Fibroblast of the aortic adventitia (primary cell): ENCODE data around the gene ELAVL4. TPM values are rescaled to one million over a fixed set of nuclear protein-coding genes. Genes with fewer than 3 reads are reported as not detected.

ENCODE experiments used
- DNase-seq: peaks from one replicate; pipeline ENCODE4 v3.0.0-alpha.2; 2010; ENCODE audit warnings: low read depth
- H3K4me3 ChIP-seq: 2 replicates; pipeline ENCODE4 v1.5.1; 2011; ENCODE audit warnings: low read depth, mild to moderate bottlenecking, control low read depth, low read length, moderate library complexity
- total RNA-seq: library from RNA; depleted of rRNA; stranded (reverse); fragments of >200 nt; gene quantifications from 2 replicates; pipeline ENCODE4 v1.2.3, GENCODE V29; 2012; ENCODE audit warnings: low replicate concordance
- TF ChIP-seq, protein P1 (sequence below): IDR thresholded peaks from 2 replicates; pipeline ENCODE4 v1.5.1; 2011; ENCODE audit warnings: mild to moderate bottlenecking, low read length, control low read depth, inconsistent platforms; ENCODE audit not compliant: insufficient read depth

Gene ELAVL4
- total RNA-seq, 1 donor: not detected

DNA sequence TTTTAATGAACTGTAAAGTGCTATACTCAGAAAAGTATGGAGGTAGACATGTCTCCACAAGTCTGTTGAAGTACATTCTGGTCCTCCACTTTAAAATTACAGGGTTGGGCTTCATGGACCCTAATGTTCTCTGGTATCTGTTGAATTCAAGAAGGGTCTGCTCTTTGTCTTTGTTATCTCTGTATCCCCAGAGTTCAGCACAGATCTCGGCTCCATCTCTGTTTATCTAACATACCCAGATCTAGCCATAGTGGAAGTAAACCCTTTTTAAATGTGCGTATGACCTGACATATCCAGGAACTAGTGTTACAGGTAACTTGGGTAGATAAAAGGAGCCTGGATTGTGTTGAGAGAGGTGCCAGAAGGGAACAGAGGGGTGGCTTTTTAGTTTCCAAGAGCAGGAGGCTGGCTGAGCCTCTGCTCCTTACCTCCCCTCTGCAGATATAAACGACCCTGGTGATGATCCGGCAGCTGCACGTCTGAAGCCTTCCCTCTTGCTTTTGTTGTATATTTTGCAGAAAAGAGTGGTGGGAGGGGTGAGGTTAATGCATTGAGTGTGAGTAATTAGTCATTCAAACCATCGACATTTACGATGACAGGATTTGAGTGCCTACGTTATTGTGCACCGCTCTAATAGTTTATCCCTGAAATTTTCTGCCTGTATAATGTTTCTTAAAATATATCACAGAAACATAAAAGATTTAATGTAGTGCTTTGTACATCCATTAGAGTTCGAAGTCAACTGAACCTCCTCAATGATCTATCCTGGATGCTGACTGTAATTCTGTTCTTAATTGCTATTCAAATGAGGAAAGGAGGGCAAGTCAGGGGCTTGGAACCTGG, 30.8 kb downstream of the ELAVL4 start:
- no peak overlapping the region for H3K4me3 ChIP-seq
- TF ChIP-seq, protein P1, sequence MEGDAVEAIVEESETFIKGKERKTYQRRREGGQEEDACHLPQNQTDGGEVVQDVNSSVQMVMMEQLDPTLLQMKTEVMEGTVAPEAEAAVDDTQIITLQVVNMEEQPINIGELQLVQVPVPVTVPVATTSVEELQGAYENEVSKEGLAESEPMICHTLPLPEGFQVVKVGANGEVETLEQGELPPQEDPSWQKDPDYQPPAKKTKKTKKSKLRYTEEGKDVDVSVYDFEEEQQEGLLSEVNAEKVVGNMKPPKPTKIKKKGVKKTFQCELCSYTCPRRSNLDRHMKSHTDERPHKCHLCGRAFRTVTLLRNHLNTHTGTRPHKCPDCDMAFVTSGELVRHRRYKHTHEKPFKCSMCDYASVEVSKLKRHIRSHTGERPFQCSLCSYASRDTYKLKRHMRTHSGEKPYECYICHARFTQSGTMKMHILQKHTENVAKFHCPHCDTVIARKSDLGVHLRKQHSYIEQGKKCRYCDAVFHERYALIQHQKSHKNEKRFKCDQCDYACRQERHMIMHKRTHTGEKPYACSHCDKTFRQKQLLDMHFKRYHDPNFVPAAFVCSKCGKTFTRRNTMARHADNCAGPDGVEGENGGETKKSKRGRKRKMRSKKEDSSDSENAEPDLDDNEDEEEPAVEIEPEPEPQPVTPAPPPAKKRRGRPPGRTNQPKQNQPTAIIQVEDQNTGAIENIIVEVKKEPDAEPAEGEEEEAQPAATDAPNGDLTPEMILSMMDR: no peak
- no peak for DNase-seq

DNA sequence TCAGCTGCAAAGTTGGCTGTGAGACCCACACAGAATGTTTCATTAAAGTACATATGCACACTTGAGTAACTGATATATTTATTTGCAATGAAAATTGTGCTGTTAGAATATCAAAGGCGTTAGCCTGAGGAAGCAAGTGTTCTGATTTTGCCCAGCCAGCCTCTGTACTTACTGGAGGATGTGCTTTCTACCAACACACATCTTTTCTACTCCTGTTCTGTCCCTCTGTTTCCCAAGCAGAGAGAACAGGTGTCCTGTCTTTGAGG, 31.4 kb downstream of the ELAVL4 start:
- DNase-seq: no peak
- TF ChIP-seq, protein P1: no peak
- no peak overlapping the region for H3K4me3 ChIP-seq

DNA sequence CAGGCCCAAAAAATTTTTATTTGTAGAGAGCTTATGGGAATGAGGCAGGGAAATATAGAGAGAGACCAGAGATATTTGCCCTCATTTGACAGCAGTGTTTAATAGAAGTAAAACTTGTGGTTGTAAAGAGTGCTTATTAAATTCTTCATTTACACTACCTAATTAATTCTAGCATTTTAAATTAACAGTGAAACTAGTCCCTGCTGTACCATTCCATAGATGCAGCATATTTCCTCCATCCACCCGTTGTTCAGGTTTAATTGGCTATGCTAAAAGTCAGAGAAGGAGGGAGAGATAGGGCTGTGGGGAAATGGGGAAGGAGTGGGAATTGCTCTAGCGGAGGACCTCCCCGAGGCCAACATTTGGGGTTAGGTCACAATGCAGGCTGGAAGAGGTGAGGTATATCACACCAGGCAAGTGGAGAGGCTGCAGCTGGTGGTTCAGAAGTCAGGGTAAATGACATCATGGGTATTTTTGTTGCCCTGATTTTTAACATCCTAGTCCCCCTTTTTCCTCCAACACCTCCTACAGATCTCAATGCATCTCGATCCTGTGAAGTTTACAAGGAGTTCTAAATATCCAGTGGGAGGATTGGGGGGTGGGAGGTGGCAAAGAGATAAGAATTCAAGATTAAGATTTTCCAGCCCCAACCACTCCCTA, 38.6 kb downstream of the ELAVL4 start:
- TF ChIP-seq, protein P1: no peak
- H3K4me3 ChIP-seq: no peak overlapping the region
- no peak for DNase-seq

DNA sequence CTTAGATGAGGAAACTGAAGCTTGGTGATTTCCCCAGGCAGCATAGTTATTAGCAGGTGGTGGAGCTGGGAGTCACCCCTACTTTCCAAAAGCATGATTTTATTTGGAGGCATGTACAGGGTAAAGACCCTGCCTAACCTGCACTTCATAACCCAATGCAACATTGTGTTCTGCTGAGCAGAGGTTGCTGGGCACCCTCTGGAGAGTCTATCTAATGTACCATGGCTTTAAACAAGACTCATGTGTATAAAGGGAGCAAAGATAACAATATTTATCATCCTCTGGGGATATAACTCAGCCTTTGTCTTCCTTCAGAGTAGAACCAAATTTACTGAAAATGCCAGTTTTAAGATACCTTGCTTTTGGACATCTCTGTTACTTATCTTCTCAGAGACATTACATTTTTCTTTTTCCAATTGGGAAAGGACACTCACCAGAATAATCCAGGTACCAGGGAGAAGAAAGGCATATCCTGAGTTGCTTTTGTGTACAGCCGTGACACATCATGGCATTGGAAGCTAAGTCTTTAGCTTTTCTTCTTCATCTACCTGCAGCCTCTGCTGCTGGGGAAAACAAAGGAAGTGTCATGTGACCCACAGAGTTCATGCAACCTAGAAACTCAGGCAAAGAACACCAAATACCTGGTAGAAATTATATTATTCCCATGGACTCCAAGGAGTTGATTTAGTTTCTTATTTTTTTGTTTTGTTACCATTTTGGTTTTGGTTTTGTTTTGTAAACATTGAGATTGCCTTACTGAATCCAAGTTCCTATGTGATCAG, 39.6 kb downstream of the ELAVL4 start:
- no peak overlapping the region for H3K4me3 ChIP-seq
- TF ChIP-seq, protein P1: no peak
- DNase-seq: no peak

DNA sequence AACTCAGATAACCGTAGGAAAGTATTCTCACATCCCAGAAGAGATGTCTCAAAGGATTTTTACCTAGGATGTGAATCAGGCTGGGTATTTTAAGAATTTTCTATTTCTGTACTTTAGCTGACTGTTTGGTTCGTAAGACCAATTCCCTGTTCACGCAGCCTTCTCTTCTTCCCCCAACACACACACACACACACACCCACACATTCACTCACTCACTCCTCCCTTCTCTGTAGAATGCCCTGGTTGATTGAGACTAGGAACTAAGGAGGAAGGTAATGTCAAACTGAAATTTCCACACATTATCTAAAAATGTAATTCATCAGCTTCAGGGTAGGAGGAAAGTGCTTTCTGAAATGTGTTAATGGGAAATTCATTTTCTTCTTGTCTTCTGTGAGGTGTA, 43.5 kb downstream of the ELAVL4 start:
- no peak overlapping the region for H3K4me3 ChIP-seq
- TF ChIP-seq, protein P1: no peak
- DNase-seq: no peak

DNA sequence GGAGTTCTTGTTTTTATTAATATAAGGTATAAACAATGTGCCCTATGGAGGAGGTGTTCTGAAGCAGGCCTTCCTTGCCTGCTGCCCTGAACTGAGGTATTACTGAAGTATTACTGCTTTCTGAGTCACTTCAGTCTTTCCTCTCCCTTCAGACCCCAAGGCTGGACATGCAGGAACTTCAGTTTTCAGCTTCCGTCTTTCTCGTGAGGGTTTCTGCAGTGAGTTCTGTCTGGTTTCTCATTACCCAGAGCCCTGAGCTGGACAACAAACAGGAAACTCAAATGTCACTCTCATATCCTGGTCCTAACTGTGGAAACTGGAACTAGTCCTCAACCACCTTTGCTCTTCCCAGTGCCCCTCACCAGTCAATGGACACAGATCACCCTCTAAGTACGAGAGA, 46.8 kb downstream of the ELAVL4 start:
- DNase-seq: no peak
- no peak overlapping the region for H3K4me3 ChIP-seq
- TF ChIP-seq, protein P1: no peak
